ENCODE measurements around the gene MARK3.

GRCh38 chr14:103390605-103391004, 5.4 kb downstream of the MARK3 start:
- TF ChIP-seq ATF3 (IDR thresholded peaks at IDR 0.05) (no peak), CTCF (IDR thresholded peaks at IDR 0.05 in 2 of 3, conservative IDR thresholded peaks at IDR 0.05 in 1 of 3; ENCODE audit: borderline replicate concordance in 1 of 3, insufficient read depth in 1 of 3, low read depth in 2 of 3, low read length in 2 of 3) (no peak), RAD21 (IDR thresholded peaks at IDR 0.05; ENCODE audit: low read depth) (no peak), POLR2A (IDR thresholded peaks at IDR 0.05; ENCODE audit: borderline replicate concordance, extremely low read depth, insufficient read depth, insufficient read length) (no peak), REST (IDR thresholded peaks at IDR 0.05; ENCODE audit: low read depth) (no peak), ZBTB33 (IDR thresholded peaks at IDR 0.05; ENCODE audit: extremely low read depth, insufficient replicate concordance, low read length) (no peak), EZH2 (IDR thresholded peaks at IDR 0.05) (no peak), SP1 (IDR thresholded peaks at IDR 0.05; ENCODE audit: low read depth) (no peak), ZNF274 (IDR thresholded peaks at IDR 0.05; ENCODE audit: low read depth, low read length) (no peak), CBX3 (IDR thresholded peaks at IDR 0.05; ENCODE audit: low read depth) (no peak), CEBPB (IDR thresholded peaks at IDR 0.05; ENCODE audit: low read depth) (no peak), POLR2AphosphoS5 (IDR thresholded peaks at IDR 0.05; ENCODE audit: low read depth, low read length) (no peak), FOSL1 (IDR thresholded peaks at IDR 0.05; ENCODE audit: low read depth) (no peak), EZH2phosphoT487 (IDR thresholded peaks at IDR 0.05; ENCODE audit: borderline replicate concordance) (no peak)
